Measurements from ENCODE around the gene FCHO2.

- TF ChIP-seq CEBPB (IDR thresholded peaks at IDR 0.05) (no peak), USF1 (IDR thresholded peaks at IDR 0.05) (no peak), REST (IDR thresholded peaks at IDR 0.05; ENCODE audit: low read depth) (no peak), MAX (IDR thresholded peaks at IDR 0.05) (no peak), FOXM1 (IDR thresholded peaks at IDR 0.05; ENCODE audit: borderline replicate concordance, low read depth) (no peak), NFIC (IDR thresholded peaks at IDR 0.05) (no peak), CREB1 (IDR thresholded peaks at IDR 0.05; ENCODE audit: low read depth) (no peak), ZBTB7A (IDR thresholded peaks at IDR 0.05; ENCODE audit: low read depth) (no peak), EP300 (IDR thresholded peaks at IDR 0.05; ENCODE audit: borderline replicate concordance) (no peak), TCF12 (IDR thresholded peaks at IDR 0.05; ENCODE audit: low read depth) (no peak)
Observed at GRCh38 chr5:73018892-73019291, 63.1 kb downstream of the FCHO2 start.

Data from Ishikawa (cell line).